Liver (tissue), 9 donors: ENCODE data around the gene IL4. TPM values are rescaled to one million over a fixed set of nuclear protein-coding genes. Genes with fewer than 3 reads are reported as not detected.

Experiments used
- DNase-seq: peaks from one replicate; pipeline ENCODE4 v3.0.0-alpha.2; 2017; ENCODE audit warnings: low spot score
- H3K27ac ChIP-seq, 2 donors: one replicate each; pipeline ENCODE4 v1.7.0; 2013; ENCODE audit warnings: inconsistent platforms in 2 of 2, low read length in 2 of 2, control low read depth in 1 of 2, low read depth in 1 of 2, mild to moderate bottlenecking in 1 of 2
- H3K27me3 ChIP-seq, 4 donors: one replicate each; pipeline versions ENCODE4 v1.6.1 to v1.7.0; 2013; ENCODE audit warnings: low read length in 3 of 4, inconsistent platforms in 1 of 4, mild to moderate bottlenecking in 1 of 4, moderate library complexity in 1 of 4; ENCODE audit not compliant: control insufficient read depth in 4 of 4, insufficient read depth in 4 of 4
- H3K36me3 ChIP-seq, 4 donors: one replicate each; pipeline versions ENCODE4 v1.6.1 to v1.7.0; 2013; ENCODE audit warnings: low read length in 3 of 4, mild to moderate bottlenecking in 3 of 4, low read depth in 1 of 4, moderate library complexity in 1 of 4; ENCODE audit not compliant: control insufficient read depth in 4 of 4, insufficient read depth in 3 of 4
- H3K4me1 ChIP-seq, 4 donors: one replicate each; pipeline versions ENCODE4 v1.6.1 to v1.7.0; 2013; ENCODE audit warnings: low read length in 3 of 4, mild to moderate bottlenecking in 3 of 4, moderate library complexity in 1 of 4; ENCODE audit not compliant: control insufficient read depth in 4 of 4, insufficient read depth in 4 of 4
- H3K4me3 ChIP-seq, 3 donors: one replicate each; pipeline versions ENCODE4 v1.6.1 to v1.7.0; 2013; ENCODE audit warnings: low read length in 3 of 3, control low read depth in 1 of 3, low read depth in 1 of 3, mild to moderate bottlenecking in 1 of 3
- H3K9ac ChIP-seq, 2 donors: one replicate each; pipeline ENCODE4 v1.7.0; 2013; ENCODE audit warnings: low read length in 2 of 2, mild to moderate bottlenecking in 2 of 2, moderate library complexity in 2 of 2, control low read depth in 1 of 2, low read depth in 1 of 2
- H3K9me3 ChIP-seq, 4 donors: one replicate each; pipeline versions ENCODE4 v1.6.1 to v1.7.0; 2013; ENCODE audit warnings: low read length in 3 of 4; ENCODE audit not compliant: control insufficient read depth in 4 of 4
- EGR1 ChIP-seq, 2 donors: IDR thresholded peaks; 2 replicates each; pipeline ENCODE4 v1.6.1; 2016 to 2018; ENCODE audit warnings: antibody characterized with exemption in 2 of 2, low read depth in 2 of 2
- FOXA1 ChIP-seq: IDR thresholded peaks from 2 replicates; pipeline ENCODE4 v1.6.1; 2016; ENCODE audit warnings: antibody characterized with exemption
- FOXA2 ChIP-seq: IDR thresholded peaks from 2 replicates; pipeline ENCODE4 v1.6.1; 2016; ENCODE audit warnings: antibody characterized with exemption
- GABPA ChIP-seq, 2 donors: IDR thresholded peaks in 1 of 2; conservative IDR thresholded peaks in 1 of 2; 2 replicates each; pipeline ENCODE4 v1.6.1; 2016; ENCODE audit warnings: antibody characterized with exemption in 2 of 2, mild to moderate bottlenecking in 1 of 2, moderate library complexity in 1 of 2
- HNF4G ChIP-seq: IDR thresholded peaks from 2 replicates; pipeline ENCODE4 v1.6.1; 2016; ENCODE audit warnings: antibody characterized with exemption
- JUND ChIP-seq, 2 donors: IDR thresholded peaks; 2 replicates each; pipeline ENCODE4 v1.6.1; 2016; ENCODE audit warnings: antibody characterized with exemption in 2 of 2
- NR2F2 ChIP-seq: IDR thresholded peaks from 2 replicates; pipeline ENCODE4 v1.6.1; 2016; ENCODE audit warnings: antibody characterized with exemption
- RAD21 ChIP-seq, 2 donors: IDR thresholded peaks; 2 replicates each; pipeline ENCODE4 v1.6.1; 2016; ENCODE audit warnings: antibody characterized with exemption in 2 of 2, mild to moderate bottlenecking in 2 of 2
- RXRA ChIP-seq, 2 donors: IDR thresholded peaks; 2 replicates each; pipeline ENCODE4 v1.6.1; 2017 to 2018; ENCODE audit warnings: antibody characterized with exemption in 2 of 2, mild to moderate bottlenecking in 1 of 2
- SP1 ChIP-seq: IDR thresholded peaks from 2 replicates; pipeline ENCODE4 v1.6.1; 2018; ENCODE audit warnings: antibody characterized with exemption, mild to moderate bottlenecking
- TAF1 ChIP-seq: conservative IDR thresholded peaks from 2 replicates; pipeline ENCODE4 v1.6.1; 2016; ENCODE audit warnings: antibody characterized with exemption, mild to moderate bottlenecking
- YY1 ChIP-seq: IDR thresholded peaks from 2 replicates; pipeline ENCODE4 v1.6.1; 2016; ENCODE audit warnings: antibody characterized with exemption, mild to moderate bottlenecking
- WGBS: extraction: QIAGEN DNeasy Blood & Tissue Kit; methylation state at CpG from one replicate; pipeline ENCODE4 v1.1.7; 2013; 5-methylcytosine and 5-hydroxymethylcytosine counted together
- polyA plus RNA-seq, 2 donors: library from polyadenylated mRNA; stranded (reverse) in 1 of 2; unstranded in 1 of 2; fragments of 200-250 nt in 1 of 2; fragments of >200 nt in 1 of 2; fragmentation: Nextera tagmentation in 1 of 2; extraction: Ambion mirVana in 1 of 2; gene quantifications; one replicate each; pipeline versions ENCODE4 v1.2.1 to v1.2.3, GENCODE V29; 2013 to 2015
- total RNA-seq, 2 donors: library from RNA; depleted of rRNA; stranded (reverse); fragments of >200 nt; gene quantifications; one replicate each; pipeline ENCODE4 v1.2.3, GENCODE V29; 2014
- TF ChIP-seq, protein P1 (sequence below): fragments of 150-350 bp; IDR thresholded peaks from 2 replicates; pipeline ENCODE4 v1.5.1; 2017; ENCODE audit warnings: improper control_type of control experiment, low read depth, low read length; ENCODE audit not compliant: missing input control
- TF ChIP-seq, protein P2 (sequence below): IDR thresholded peaks from 2 replicates; pipeline ENCODE4 v1.6.1; 2016; ENCODE audit warnings: antibody characterized with exemption
- TF ChIP-seq, protein P3 (sequence below): IDR thresholded peaks from 2 replicates; pipeline ENCODE4 v1.6.1; 2016; ENCODE audit warnings: antibody characterized with exemption
- TF ChIP-seq, protein P4 (sequence below): IDR thresholded peaks from 2 replicates; pipeline ENCODE4 v1.6.1; 2016; ENCODE audit warnings: antibody characterized with exemption
- TF ChIP-seq, protein P5 (sequence below): IDR thresholded peaks from 2 replicates; pipeline ENCODE4 v1.6.1; 2016; ENCODE audit warnings: antibody characterized with exemption, mild to moderate bottlenecking
- donor health status: healthy.
- donor health status: healthy.
- donor health status: healthy.
- donor health status: healthy.
- donor health status: healthy.

IL4 gene
- total and polyA plus RNA-seq, 4 donors = not detected

DNA sequence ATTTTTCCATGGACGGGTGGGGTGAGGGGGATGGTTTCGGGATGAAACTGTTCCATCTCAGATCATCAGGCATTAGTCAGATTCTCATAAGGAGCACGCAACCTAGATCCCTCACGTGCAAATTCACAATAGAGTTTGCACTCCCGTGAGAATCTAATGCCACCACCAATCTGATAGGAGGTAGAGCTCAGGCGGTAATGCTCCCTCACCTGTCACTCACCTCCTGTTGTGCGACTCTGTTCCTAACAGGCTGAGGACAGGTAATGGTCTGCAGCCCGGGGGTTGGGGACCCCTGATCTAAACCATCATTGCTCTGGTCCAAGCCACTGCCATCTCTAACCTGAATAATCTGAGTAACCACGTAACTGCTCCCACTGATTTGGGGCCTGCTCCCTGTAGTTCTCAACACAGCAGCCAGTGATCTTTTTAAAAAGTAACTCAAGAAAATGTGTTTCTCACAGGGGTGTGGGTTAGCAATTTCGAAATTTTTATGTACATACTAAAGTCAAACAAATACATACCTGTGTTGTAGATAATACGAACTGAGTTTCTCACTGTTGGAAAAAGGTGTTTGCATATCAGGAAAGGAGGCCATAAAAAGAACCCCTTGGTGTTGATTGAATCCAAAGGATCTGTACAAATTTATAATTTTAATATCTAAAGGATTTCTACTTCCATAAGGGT is 27.1 kb upstream of the IL4 start:
- WGBS = 74% methylated on average over 11 of the region's 11 CpGs
- Histone ChIP-seq H3K36me3 (peaks cover 0 to 16% (median 10%) of the 10 kb centered on the region in 4 donors), H3K4me1 (no peaks in the 10 kb centered on the region), H3K9me3 (peaks cover 0 to 2% (median 0%) of the 10 kb centered on the region in 4 donors), H3K9ac (no peak overlapping the region), H3K27ac (no peak overlapping the region), H3K27me3 (no peaks in the 10 kb centered on the region), H3K4me3 (no peak overlapping the region)
- no peak for DNase-seq
- no peak for TF ChIP-seq JUND (IDR thresholded peaks at IDR 0.05)
- no peak for TF ChIP-seq NR2F2
- TF ChIP-seq, protein P1, sequence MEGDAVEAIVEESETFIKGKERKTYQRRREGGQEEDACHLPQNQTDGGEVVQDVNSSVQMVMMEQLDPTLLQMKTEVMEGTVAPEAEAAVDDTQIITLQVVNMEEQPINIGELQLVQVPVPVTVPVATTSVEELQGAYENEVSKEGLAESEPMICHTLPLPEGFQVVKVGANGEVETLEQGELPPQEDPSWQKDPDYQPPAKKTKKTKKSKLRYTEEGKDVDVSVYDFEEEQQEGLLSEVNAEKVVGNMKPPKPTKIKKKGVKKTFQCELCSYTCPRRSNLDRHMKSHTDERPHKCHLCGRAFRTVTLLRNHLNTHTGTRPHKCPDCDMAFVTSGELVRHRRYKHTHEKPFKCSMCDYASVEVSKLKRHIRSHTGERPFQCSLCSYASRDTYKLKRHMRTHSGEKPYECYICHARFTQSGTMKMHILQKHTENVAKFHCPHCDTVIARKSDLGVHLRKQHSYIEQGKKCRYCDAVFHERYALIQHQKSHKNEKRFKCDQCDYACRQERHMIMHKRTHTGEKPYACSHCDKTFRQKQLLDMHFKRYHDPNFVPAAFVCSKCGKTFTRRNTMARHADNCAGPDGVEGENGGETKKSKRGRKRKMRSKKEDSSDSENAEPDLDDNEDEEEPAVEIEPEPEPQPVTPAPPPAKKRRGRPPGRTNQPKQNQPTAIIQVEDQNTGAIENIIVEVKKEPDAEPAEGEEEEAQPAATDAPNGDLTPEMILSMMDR = no peak
- no peak for TF ChIP-seq HNF4G
- TF ChIP-seq, protein P2, sequence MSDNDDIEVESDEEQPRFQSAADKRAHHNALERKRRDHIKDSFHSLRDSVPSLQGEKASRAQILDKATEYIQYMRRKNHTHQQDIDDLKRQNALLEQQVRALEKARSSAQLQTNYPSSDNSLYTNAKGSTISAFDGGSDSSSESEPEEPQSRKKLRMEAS = no peak
- TF ChIP-seq RAD21 (IDR thresholded peaks at IDR 0.05) = no peak
- TF ChIP-seq FOXA2 = no peak
- TF ChIP-seq, protein P3, sequence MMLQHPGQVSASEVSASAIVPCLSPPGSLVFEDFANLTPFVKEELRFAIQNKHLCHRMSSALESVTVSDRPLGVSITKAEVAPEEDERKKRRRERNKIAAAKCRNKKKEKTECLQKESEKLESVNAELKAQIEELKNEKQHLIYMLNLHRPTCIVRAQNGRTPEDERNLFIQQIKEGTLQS = no peak
- no peak for TF ChIP-seq GABPA (IDR thresholded peaks at IDR 0.05 in 1 of 2, conservative IDR thresholded peaks at IDR 0.05 in 1 of 2)
- TF ChIP-seq, protein P4, sequence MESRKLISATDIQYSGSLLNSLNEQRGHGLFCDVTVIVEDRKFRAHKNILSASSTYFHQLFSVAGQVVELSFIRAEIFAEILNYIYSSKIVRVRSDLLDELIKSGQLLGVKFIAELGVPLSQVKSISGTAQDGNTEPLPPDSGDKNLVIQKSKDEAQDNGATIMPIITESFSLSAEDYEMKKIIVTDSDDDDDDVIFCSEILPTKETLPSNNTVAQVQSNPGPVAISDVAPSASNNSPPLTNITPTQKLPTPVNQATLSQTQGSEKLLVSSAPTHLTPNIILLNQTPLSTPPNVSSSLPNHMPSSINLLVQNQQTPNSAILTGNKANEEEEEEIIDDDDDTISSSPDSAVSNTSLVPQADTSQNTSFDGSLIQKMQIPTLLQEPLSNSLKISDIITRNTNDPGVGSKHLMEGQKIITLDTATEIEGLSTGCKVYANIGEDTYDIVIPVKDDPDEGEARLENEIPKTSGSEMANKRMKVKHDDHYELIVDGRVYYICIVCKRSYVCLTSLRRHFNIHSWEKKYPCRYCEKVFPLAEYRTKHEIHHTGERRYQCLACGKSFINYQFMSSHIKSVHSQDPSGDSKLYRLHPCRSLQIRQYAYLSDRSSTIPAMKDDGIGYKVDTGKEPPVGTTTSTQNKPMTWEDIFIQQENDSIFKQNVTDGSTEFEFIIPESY = no peak
- TF ChIP-seq TAF1 = no peak
- TF ChIP-seq YY1 = no peak
- no peak for TF ChIP-seq EGR1 (IDR thresholded peaks at IDR 0.05; ENCODE audit: low read depth in 2 of 2)
- TF ChIP-seq, protein P5, sequence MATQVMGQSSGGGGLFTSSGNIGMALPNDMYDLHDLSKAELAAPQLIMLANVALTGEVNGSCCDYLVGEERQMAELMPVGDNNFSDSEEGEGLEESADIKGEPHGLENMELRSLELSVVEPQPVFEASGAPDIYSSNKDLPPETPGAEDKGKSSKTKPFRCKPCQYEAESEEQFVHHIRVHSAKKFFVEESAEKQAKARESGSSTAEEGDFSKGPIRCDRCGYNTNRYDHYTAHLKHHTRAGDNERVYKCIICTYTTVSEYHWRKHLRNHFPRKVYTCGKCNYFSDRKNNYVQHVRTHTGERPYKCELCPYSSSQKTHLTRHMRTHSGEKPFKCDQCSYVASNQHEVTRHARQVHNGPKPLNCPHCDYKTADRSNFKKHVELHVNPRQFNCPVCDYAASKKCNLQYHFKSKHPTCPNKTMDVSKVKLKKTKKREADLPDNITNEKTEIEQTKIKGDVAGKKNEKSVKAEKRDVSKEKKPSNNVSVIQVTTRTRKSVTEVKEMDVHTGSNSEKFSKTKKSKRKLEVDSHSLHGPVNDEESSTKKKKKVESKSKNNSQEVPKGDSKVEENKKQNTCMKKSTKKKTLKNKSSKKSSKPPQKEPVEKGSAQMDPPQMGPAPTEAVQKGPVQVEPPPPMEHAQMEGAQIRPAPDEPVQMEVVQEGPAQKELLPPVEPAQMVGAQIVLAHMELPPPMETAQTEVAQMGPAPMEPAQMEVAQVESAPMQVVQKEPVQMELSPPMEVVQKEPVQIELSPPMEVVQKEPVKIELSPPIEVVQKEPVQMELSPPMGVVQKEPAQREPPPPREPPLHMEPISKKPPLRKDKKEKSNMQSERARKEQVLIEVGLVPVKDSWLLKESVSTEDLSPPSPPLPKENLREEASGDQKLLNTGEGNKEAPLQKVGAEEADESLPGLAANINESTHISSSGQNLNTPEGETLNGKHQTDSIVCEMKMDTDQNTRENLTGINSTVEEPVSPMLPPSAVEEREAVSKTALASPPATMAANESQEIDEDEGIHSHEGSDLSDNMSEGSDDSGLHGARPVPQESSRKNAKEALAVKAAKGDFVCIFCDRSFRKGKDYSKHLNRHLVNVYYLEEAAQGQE = no peak
- no peak for TF ChIP-seq FOXA1

DNA sequence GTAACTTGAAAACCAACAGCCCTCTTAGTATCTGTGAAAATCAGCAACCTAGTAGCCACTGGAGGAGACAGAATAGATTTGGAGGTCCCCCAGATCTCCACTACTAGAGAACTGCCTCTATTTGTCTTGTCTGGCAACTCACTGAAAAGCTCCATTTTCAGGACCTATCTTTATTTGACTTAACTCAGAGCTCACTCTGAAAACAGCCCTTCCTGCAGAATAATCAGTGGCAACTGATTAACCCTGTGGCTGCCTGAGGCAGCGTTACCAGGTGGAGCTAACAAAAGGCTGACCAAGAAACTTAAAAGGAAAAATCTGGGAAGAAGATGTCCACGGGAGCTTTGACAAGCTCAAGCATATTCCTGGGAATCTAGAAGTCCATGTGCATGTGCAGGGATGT is 26.3 kb upstream of the IL4 start:
- Histone ChIP-seq H3K27ac (no peak overlapping the region), H3K36me3 (peaks cover 0 to 9% (median 9%) of the 10 kb centered on the region in 4 donors), H3K4me3 (no peak overlapping the region), H3K4me1 (no peaks in the 10 kb centered on the region), H3K27me3 (no peaks in the 10 kb centered on the region), H3K9ac (no peak overlapping the region), H3K9me3 (peaks cover 0 to 2% (median 0%) of the 10 kb centered on the region in 4 donors)
- DNase-seq = no peak
- 64% methylated on average over 2 of the region's 2 CpGs for WGBS
- TF ChIP-seq, protein P3 = no peak
- TF ChIP-seq SP1 = no peak
- TF ChIP-seq FOXA2 = no peak
- no peak for TF ChIP-seq EGR1 (IDR thresholded peaks at IDR 0.05; ENCODE audit: low read depth in 2 of 2)
- TF ChIP-seq GABPA (IDR thresholded peaks at IDR 0.05 in 1 of 2, conservative IDR thresholded peaks at IDR 0.05 in 1 of 2) = no peak
- no peak for TF ChIP-seq NR2F2
- no peak for TF ChIP-seq JUND (IDR thresholded peaks at IDR 0.05)
- TF ChIP-seq, protein P4 = no peak
- no peak for TF ChIP-seq RXRA (IDR thresholded peaks at IDR 0.05)
- TF ChIP-seq, protein P5 = no peak
- TF ChIP-seq YY1 = no peak
